ENCODE measurements around the gene KIF18A. TPM values are rescaled to one million over a fixed set of nuclear protein-coding genes. Genes with fewer than 3 reads are reported as not detected.

Gene KIF18A
- total and polyA plus RNA-seq, 8 donors, result 4.2 to 14.1 (median 7.2) TPM

DNA sequence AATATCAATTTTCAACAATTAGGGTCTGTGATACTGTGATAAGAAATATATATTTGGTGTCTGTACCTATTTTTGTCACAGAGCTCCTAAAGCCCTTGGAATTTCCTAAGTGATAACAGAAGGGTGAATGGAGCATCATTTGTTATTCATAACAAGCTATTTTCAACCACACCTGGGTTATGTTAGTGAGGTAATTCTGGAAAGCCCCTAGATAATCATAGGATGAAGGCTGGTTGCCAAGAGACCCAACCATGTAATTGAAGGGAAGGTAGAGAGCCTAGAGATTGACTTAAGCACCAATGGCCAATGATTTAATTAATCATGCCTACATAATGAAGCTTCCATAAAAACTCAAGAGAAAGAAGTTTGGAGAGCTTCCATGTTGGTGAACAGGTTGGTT lies 109.4 kb downstream of the KIF18A start:
- TF ChIP-seq, protein P1, sequence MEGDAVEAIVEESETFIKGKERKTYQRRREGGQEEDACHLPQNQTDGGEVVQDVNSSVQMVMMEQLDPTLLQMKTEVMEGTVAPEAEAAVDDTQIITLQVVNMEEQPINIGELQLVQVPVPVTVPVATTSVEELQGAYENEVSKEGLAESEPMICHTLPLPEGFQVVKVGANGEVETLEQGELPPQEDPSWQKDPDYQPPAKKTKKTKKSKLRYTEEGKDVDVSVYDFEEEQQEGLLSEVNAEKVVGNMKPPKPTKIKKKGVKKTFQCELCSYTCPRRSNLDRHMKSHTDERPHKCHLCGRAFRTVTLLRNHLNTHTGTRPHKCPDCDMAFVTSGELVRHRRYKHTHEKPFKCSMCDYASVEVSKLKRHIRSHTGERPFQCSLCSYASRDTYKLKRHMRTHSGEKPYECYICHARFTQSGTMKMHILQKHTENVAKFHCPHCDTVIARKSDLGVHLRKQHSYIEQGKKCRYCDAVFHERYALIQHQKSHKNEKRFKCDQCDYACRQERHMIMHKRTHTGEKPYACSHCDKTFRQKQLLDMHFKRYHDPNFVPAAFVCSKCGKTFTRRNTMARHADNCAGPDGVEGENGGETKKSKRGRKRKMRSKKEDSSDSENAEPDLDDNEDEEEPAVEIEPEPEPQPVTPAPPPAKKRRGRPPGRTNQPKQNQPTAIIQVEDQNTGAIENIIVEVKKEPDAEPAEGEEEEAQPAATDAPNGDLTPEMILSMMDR (IDR thresholded peaks at IDR 0.05), result no peak
- ATAC-seq, result no peak
- Histone ChIP-seq H3K9me3 (peaks cover 0 to 46% of the 10 kb centered on the region in 2 donors), H3K4me3 (no peak overlapping the region), H3K27me3 (no peaks in the 10 kb centered on the region), H3K27ac (no peak overlapping the region), H3K4me1 (no peaks in the 10 kb centered on the region), H3K36me3 (peaks cover 0 to 4% of the 10 kb centered on the region in 2 donors)
- intact Hi-C loops (cut with DNase I), result no loop called here
- DNase-seq, result no peak

DNA sequence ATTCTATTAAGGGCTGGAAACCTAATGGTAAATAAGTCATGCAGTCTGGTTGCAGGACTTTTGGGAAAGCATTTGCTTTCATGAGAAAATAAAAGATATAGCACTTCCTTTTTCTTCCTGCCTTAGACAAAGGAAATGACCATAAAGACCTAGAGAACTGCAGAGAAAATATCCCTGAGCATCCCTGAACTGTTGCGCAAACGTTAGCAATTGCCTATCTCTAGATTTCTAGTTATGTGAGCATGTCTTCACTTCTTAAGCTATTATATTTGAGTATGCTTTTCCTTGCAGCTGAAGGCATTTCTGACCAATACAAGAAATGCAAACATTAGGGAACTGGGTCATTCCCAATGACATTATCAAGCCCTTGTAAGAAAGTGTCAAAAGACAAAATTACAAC lies 110.6 kb downstream of the KIF18A start:
- peaks cover 0 to 4% of the 10 kb centered on the region in 2 donors for H3K36me3 ChIP-seq
- intact Hi-C loops (cut with DNase I), result no loop called here
- H3K4me1 ChIP-seq, result no peaks in the 10 kb centered on the region
- DNase-seq (no peak), ATAC-seq (no peak)
- peaks cover 0 to 34% of the 10 kb centered on the region in 2 donors for H3K9me3 ChIP-seq
- H3K27ac ChIP-seq, result no peak overlapping the region
- TF ChIP-seq, protein P1 (IDR thresholded peaks at IDR 0.05), result no peak
- no peaks in the 10 kb centered on the region for H3K27me3 ChIP-seq
- no peak overlapping the region for H3K4me3 ChIP-seq

DNA sequence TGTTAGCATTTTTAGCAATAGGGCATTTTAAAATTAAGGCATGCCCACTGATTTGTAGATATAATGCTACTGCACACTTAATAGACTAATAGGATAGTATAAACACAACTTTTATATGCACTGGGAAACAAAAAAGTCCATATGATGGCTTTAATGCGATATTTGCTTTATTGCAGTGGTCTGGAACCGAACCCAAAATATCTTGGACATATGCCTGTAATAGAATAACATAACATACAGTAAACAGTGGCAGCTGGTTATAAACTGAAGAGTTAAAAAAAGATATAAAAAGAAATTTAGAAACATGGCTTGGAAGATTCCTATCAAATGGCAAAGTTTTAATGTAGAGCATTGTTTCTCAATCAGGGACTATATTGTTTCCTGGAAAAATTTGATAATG lies 111.9 kb downstream of the KIF18A start:
- TF ChIP-seq, protein P1 (IDR thresholded peaks at IDR 0.05), result no peak
- intact Hi-C loops (cut with DNase I), result no loop called here
- Histone ChIP-seq H3K27ac (no peak overlapping the region), H3K27me3 (no peaks in the 10 kb centered on the region), H3K9me3 (peaks cover 0 to 22% of the 10 kb centered on the region in 2 donors), H3K4me3 (no peak overlapping the region), H3K4me1 (no peaks in the 10 kb centered on the region), H3K36me3 (no peaks in the 10 kb centered on the region)
- ATAC-seq, result no peak
- peak in 1 of 4 donors; percentile 24 for DNase-seq

DNA sequence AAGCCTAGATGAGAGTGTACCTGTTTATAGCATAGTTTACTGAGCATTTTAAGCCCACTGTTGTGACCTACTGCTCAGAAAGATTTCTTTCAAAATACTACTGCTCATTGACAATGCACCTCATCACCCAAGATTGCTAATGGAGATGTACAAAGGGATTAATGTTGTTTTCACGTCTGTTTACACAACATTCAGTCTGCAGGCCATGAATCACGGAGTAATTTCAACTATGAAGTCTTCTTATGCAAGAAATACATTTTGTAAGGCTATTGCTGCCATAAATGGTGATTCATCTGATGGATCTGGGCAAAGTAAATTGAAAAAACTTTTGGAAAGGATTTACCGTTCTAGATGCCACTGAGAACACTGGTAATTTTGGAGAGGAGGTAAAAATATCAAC lies 112.9 kb downstream of the KIF18A start:
- DNase-seq (peak in 1 of 4 donors; percentile 7), ATAC-seq (no peak)
- no peak overlapping the region for H3K4me3 ChIP-seq
- no peaks in the 10 kb centered on the region for H3K27me3 ChIP-seq
- no peaks in the 10 kb centered on the region for H3K36me3 ChIP-seq
- H3K27ac ChIP-seq, result no peak overlapping the region
- TF ChIP-seq, protein P1 (IDR thresholded peaks at IDR 0.05), result no peak
- no peaks in the 10 kb centered on the region for H3K4me1 ChIP-seq
- peaks cover 0 to 14% of the 10 kb centered on the region in 2 donors for H3K9me3 ChIP-seq
- intact Hi-C loops (cut with DNase I), result no loop called here

DNA sequence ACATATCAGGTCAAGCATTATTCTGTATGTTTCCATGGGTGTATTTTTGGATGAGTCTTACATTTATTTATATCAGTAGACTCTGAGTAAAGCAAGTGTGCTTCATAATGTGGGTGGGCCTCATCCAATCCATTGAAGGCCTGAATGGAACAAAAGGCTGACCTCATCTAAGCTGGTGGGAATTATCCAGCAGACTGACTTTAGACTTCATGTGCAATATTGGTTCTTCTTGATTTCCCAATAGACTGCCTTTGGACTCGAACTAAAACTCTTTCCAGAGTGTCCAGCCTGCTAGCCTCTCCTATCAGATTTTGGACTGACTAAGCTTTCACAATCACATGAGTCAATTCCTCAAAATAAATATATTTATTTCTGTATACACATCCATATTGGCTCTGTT lies 116.2 kb downstream of the KIF18A start:
- TF ChIP-seq, protein P1 (IDR thresholded peaks at IDR 0.05), result no peak
- H3K27ac ChIP-seq, result no peak overlapping the region
- intact Hi-C loops (cut with DNase I), result no loop called here
- no peaks in the 10 kb centered on the region for H3K4me1 ChIP-seq
- no peak for DNase-seq
- H3K9me3 ChIP-seq, result no peaks in the 10 kb centered on the region
- ATAC-seq, result no peak
- no peaks in the 10 kb centered on the region for H3K27me3 ChIP-seq
- H3K36me3 ChIP-seq, result no peaks in the 10 kb centered on the region
- H3K4me3 ChIP-seq, result no peak overlapping the region

Data from left lung (tissue), 10 donors.